ENCODE data around the gene UPK1A. TPM values are rescaled to one million over a fixed set of nuclear protein-coding genes. Genes with fewer than 3 reads are reported as not detected.

The UPK1A gene
- total RNA-seq, 2 experiments from 2014 or later, result 1.8 to 2.2 TPM

GRCh38 chr19:35695895-35696422 lies 29.6 kb downstream of the UPK1A start:
- ATAC-seq (no peak), DNase-seq (no peak)
- CTCF ChIA-PET, result interaction anchor here (1.0 to 10.5 kb wide), 13 partner anchors 9 to 235 kb away, joined by 3 to 137 read pairs (median 4); partner anchors contain the start of genes IGFLR1 and LIN37
- Mint-ChIP-seq H3K27ac (peak overlapping the region; percentile 46), H3K27me3 (no peaks in the 10 kb centered on the region), H3K4me3 (no peak overlapping the region), H3K9me3 (peaks cover 4% of the 10 kb centered on the region), H3K4me1 (ENCODE audit: low read depth) (peaks cover 30% of the 10 kb centered on the region), H3K36me3 (ENCODE audit: low read depth) (peaks cover 3% of the 10 kb centered on the region)
- TF ChIP-seq CTCF (IDR thresholded peaks at IDR 0.05), result no peak
- POLR2A ChIA-PET, result interaction anchor here (1.3 to 10.5 kb wide), 4 partner anchors 9 to 124 kb away, joined by 4 to 215 read pairs (median 6); partner anchors contain the start of gene ZBTB32
- intact Hi-C loops (cut with micrococcal nuclease), result loop anchor here (2.0 kb wide), 1 partner anchor 15 kb away; no protein-coding TSS in a partner anchor

- Mint-ChIP-seq H3K4me1 (ENCODE audit: low read depth) (peaks cover 30% of the 10 kb centered on the region), H3K27ac (peak overlapping the region; percentile 46), H3K4me3 (peak overlapping the region; percentile 21), H3K27me3 (no peaks in the 10 kb centered on the region), H3K36me3 (ENCODE audit: low read depth) (peaks cover 3% of the 10 kb centered on the region), H3K9me3 (peaks cover 4% of the 10 kb centered on the region)
- ATAC-seq (peak; percentile 41), DNase-seq (peak; percentile 67)
- ChIA-PET CTCF (interaction anchor here (1.0 to 10.5 kb wide), 11 partner anchors 10 to 234 kb away, joined by 3 to 137 read pairs (median 5); partner anchors contain the start of genes IGFLR1 and LIN37), POLR2A (interaction anchor here (1.3 to 10.5 kb wide), 4 partner anchors 8 to 123 kb away, joined by 4 to 215 read pairs (median 6); partner anchors contain the start of gene ZBTB32)
- no peak for TF ChIP-seq CTCF (IDR thresholded peaks at IDR 0.05)
- intact Hi-C loops (cut with micrococcal nuclease), result loop anchor here (2.0 kb wide), 1 partner anchor 14 kb away; no protein-coding TSS in a partner anchor
Measured at GRCh38 chr19:35696835-35697234, 30.5 kb downstream of the UPK1A start.

GRCh38 chr19:35702223-35703012 lies 36.1 kb downstream of the UPK1A start:
- TF ChIP-seq CTCF (IDR thresholded peaks at IDR 0.05), result no peak
- Mint-ChIP-seq H3K36me3 (ENCODE audit: low read depth) (peaks cover 2% of the 10 kb centered on the region), H3K4me1 (ENCODE audit: low read depth) (peaks cover 13% of the 10 kb centered on the region), H3K27me3 (no peaks in the 10 kb centered on the region), H3K4me3 (peak overlapping the region; percentile 98), H3K27ac (peak overlapping the region; percentile 98), H3K9me3 (peaks cover 2% of the 10 kb centered on the region)
- POLR2A ChIA-PET, result interaction anchor here (0.7 to 10.5 kb wide), 8 partner anchors 10 to 46 kb away, joined by 3 to 215 read pairs (median 5); partner anchors contain the start of genes IGFLR1 and LIN37
- ATAC-seq, result peak; percentile 98
- DNase-seq, result peak; percentile 99
- CTCF ChIA-PET, result interaction anchor here (1.2 to 10.5 kb wide), 6 partner anchors 8 to 117 kb away, joined by 4 to 137 read pairs (median 7); no protein-coding TSS in a partner anchor
- intact Hi-C loops (cut with micrococcal nuclease), result loop anchor here (2.0 kb wide), 1 partner anchor 14 kb away; no protein-coding TSS in a partner anchor

GRCh38 chr19:35703343-35703742 lies 37.0 kb downstream of the UPK1A start:
- Mint-ChIP-seq H3K9me3 (peaks cover 2% of the 10 kb centered on the region), H3K27ac (no peak overlapping the region), H3K4me3 (no peak overlapping the region), H3K4me1 (ENCODE audit: low read depth) (peaks cover 15% of the 10 kb centered on the region), H3K27me3 (no peaks in the 10 kb centered on the region), H3K36me3 (ENCODE audit: low read depth) (peaks cover 2% of the 10 kb centered on the region)
- POLR2A ChIA-PET, result interaction anchor here (0.9 to 10.5 kb wide), 4 partner anchors 9 to 39 kb away, joined by 4 to 215 read pairs (median 8); partner anchors contain the start of gene IGFLR1
- CTCF ChIA-PET, result interaction anchor here (1.6 to 10.5 kb wide), 4 partner anchors 9 to 116 kb away, joined by 6 to 137 read pairs (median 10); no protein-coding TSS in a partner anchor
- ATAC-seq (no peak), DNase-seq (no peak)
- TF ChIP-seq CTCF (IDR thresholded peaks at IDR 0.05), result no peak
- intact Hi-C loops (cut with micrococcal nuclease), result loop anchor here (2.0 kb wide), 1 partner anchor 13 kb away; no protein-coding TSS in a partner anchor
